GM04504 (cell line): ENCODE measurements around the gene KRT79.

Experiments used
- DNase-seq: peaks from one replicate; pipeline ENCODE4 v3.0.0-alpha.2; 2012; ENCODE audit warnings: low read depth

The KRT79 gene

DNA sequence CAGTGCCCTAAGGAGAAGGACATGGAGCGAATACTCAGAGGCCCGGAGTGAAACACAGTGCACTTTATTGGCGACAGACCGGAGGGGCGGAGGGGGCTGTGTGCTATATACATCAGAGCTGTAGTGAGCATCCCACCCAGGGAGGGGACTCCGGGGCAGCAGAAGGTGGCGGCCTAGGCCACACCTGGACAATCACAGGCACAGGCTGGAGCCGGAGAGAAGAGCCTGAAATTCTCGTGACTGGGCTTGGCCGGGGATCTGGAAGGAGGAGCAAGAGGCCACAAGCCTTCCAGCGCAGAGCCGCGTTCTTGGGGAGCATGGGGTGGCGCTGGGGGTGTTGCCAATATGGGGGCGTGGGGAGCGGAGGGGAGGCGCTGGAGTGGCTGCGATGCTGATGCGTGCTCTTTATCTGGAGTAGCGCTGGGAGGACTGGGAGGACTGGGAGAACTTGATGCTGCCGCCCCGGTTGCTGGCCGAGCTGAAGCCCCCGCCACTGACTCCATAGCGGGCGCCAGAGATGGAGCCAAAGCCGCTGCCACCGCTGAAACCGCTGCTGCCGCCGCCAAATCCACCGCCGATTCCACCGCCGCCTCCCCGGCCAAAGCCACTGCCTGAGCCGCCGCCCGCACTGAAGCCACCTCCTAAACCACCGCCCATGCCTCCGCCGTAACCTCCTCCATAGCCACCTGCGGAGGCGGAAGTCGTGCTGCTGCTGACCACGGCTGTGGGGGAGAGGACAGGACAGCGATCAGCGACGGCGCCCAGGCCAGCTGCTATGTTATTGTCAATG is 44.3 kb downstream of the KRT79 start:
- no peak for DNase-seq

- no peak for DNase-seq
Observed at GRCh38 chr12:52788876-52789636, 45.1 kb downstream of the KRT79 start.

- DNase-seq, result no peak
Observed at GRCh38 chr12:52788192-52788875, 45.8 kb downstream of the KRT79 start.

GRCh38 chr12:52787324-52788191 is 46.6 kb downstream of the KRT79 start:
- DNase-seq, result no peak

- no peak for DNase-seq
Observed at GRCh38 chr12:52784909-52785308, 49.2 kb downstream of the KRT79 start.

DNA sequence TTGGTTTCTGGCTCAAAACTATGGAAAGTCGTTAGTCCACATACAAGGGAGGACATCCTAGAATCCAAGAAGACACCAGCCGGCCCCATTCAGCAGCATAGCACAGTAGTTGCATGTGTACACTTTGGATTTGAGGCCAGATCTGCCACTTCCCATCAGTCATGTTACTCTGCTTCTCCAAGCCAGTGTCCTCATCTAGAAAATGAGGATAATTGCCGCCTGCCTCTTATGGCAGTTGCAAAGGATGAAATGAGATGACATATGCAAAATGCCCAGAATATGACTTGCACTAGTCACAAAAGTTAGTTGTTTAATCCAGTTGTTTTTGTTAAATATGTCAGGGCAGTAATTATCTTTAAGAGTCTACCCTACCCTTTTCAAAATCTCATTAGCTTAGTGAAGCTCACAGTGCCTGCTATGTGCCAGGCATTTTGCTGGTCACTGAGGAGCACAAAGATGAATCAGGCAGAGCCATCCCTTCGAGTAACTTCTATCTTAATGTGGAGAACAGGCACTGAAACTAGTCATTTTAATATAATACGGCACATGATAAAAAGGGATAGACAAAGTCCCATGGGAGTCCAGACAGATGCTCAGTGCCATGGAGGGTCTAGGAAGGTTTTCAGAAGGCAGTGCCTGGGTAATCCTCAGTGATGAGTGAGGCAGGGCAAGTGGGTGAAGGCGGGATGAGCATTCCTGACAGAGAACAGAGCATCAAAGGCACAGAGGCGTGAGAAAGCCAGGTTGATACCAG is 50.4 kb downstream of the KRT79 start:
- no peak for DNase-seq

GRCh38 chr12:52782502-52782901 is 51.6 kb downstream of the KRT79 start:
- DNase-seq, result no peak

DNA sequence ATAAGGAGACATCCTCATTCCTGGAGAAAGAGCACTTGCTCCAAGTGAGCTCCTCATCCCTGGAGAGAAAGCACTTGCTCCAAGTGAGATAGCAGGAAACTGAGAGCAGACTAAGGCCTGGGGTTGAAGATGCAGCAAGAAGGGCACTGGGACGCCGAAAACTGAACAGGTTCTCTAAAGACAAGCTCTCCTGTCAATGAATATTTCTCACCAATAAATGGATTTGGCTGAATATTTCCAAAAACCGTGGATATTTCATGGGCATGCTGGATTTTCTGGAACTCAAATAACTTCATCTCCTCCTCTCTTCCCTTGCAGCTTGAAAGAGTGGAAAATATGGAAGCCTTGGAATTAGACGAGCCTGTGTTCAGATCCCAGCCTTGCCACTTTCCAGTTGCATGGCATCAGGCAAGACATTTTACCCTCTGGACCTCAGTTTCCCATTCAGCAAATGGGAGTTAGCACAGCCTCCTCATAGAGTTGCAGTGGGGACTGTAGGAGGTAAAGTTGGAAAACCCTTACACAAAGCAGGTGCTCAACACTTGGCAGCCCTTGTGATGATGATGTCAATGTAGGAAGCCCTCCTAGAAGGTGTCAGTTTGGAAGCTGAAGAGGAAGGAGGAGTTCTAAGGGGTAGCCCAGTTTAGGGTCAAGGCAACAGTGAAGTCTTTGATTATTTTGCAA is 52.6 kb downstream of the KRT79 start:
- no peak for DNase-seq

GRCh38 chr12:52779914-52780313 is 54.2 kb downstream of the KRT79 start:
- DNase-seq, result no peak

DNA sequence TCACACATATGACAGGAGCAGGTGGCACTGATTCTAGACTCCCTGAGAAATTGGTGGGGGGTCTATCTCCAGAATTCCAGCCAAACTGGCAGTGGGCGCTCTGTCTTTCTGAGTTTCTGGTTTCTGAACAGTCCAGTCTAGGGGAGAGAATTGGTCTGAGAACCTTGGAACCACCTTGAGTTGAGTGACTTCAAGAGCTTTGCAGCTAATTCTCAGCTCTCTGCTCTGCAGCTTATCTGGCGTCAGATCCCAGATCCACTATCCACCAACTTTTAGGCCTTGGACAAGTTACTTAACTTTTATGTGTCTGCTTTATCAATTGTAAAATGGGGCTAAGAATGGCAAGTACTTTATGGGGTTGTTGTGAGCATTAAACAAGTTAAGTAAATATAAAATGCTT is 55.3 kb downstream of the KRT79 start:
- DNase-seq, result no peak

- DNase-seq, result no peak
Observed at GRCh38 chr12:52777566-52777965, 56.5 kb downstream of the KRT79 start.

DNA sequence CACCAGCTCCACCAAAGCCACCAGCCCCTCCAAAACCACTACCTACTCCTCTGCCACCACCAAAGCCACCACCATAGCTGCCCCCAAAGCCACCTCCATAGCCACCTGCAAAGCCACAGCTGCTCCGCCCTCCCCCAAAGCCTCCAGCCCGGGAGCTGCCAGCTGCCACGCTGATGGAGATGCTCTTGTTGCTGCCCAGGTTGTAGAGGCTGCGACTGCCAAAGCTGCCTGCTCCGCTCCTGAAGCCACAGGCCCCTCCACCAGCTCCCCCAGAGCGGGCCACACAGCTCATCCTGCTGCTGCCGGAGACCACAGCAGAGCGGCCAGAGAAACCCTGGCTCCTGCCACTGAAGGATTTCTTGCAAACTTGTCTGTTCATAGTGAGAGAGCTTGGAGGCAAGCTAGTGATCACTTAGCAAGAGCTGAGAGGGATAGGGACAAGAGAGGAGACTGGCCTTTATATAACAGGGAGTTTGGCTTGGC is 57.2 kb downstream of the KRT79 start, which contains the start of gene KRT76:
Gene KRT76, minus strand, starts transcription at position 433 of the 483 bp plus-strand sequence. Its CDS starts 54 bp downstream, at position 379.
- no peak for DNase-seq

- no peak for DNase-seq
Observed at GRCh38 chr12:52776435-52776834, 57.7 kb downstream of the KRT79 start.

DNA sequence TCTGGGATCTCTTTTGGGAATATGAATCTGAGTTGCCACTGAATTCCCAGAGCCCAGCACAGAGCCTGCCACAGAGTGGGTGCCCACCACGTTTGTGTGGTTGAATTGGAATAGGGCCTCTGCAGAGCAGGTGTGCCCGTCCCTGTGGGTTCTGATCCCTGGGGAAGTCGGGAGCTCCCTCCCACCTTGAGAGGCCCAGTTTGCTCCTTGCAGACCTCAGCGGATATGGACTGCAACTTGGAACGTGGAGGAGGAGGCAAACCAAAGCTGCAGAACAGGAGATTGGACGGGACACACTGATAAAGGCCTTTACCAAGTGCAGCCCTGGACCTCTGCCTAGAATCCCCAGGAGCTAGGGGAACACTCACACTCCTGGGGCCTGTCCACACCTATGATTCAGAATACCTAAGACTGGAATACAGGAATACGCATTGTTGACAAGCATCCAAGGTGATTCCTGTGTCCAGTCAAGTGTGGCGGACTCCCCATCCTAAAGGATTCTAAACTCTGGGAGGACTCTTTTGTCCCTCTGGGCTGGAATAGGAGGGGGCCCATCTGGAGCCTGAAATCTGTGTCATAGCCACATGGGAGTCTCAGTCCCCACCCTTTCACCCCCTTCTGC is 59.4 kb downstream of the KRT79 start:
- no peak for DNase-seq

- DNase-seq, result no peak
Observed at GRCh38 chr12:52772772-52773171, 61.3 kb downstream of the KRT79 start.

DNA sequence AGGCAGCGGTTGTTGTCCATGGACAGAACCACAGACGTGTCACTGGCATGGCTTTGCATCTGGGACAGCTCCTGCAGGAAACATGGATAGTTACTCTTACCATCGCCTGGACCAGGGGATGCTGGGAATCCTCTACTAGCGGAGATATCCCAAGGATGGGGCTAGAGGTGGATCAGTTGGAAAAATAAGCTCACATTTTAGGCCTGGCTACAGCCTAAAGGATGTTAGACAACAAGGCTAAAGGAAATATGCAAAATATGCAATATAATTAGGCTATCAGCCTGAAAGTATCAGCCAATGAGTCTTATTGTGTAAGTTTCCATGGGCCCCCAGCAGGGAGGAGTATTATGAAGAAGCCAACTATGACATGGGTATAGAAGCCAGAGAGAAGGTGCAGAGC is 61.9 kb downstream of the KRT79 start:
- no peak for DNase-seq

GRCh38 chr12:52771505-52771904 is 62.6 kb downstream of the KRT79 start:
- no peak for DNase-seq
